HCT116 (cell line): Measurements from ENCODE around the gene ZBTB7C. TPM values are rescaled to one million over a fixed set of nuclear protein-coding genes. Genes with fewer than 3 reads are reported as not detected.

Experiments
- ATAC-seq: fragments of 200-7000 bp; cut with Tn5 transposase; 2 replicates; pipeline ENCODE4 v1.9.1; 2020; ENCODE audit warnings: mild to moderate bottlenecking, moderate library complexity
- BruUV-seq: library from RNA; stranded (reverse); fragments of 400-500 nt; replicated peaks from 2 replicates; lab custom pipeline; 2021; lab: Mats Ljungman, UMichigan
- CTCF ChIA-PET: fragments of 300-600 bp; sonication (Branson Sonifier 250); formaldehyde crosslinking; loops from one replicate; lab custom pipeline; 2021; ENCODE audit warnings: antibody characterized with exemption; lab: Charles Lee
- POLR2A ChIA-PET: fragments of 300-600, 350-600 bp; sonication (Branson Sonifier 250); formaldehyde crosslinking; loops from one replicate; lab custom pipeline; 2021; ENCODE audit warnings: antibody characterized with exemption; lab: Charles Lee
- RAD21 ChIA-PET, 2 experiments: fragments of 300-600 bp; sonication (Branson Sonifier 250); formaldehyde crosslinking; loops; one replicate each; lab custom pipeline; 2023; ENCODE audit warnings: low total read pairs in 2 of 2; ENCODE audit not compliant: uncharacterized antibody in 2 of 2, unreplicated experiment in 2 of 2, low non-redundant PET in 1 of 2; lab: Charles Lee
- DNase-seq: peaks from one replicate; pipeline ENCODE4 v3.0.0-alpha.2; 2010; ENCODE audit warnings: low read depth, low spot score
- H2AFZ ChIP-seq: fragments of 200-600 bp; shearing (Covaris generic), sonication (generic); 2 replicates; pipeline ENCODE4 v1.6.1; 2017; ENCODE audit warnings: low read depth, mixed run types, mixed read lengths, antibody characterized with exemption, low read length; ENCODE audit not compliant: poor library complexity, severe bottlenecking
- H3K27ac ChIP-seq: 2 replicates; pipeline ENCODE4 v1.5.1; 2012; ENCODE audit warnings: low read depth, low read length
- H3K27me3 ChIP-seq: fragments of 200-600 bp; sonication (generic); 2 replicates; pipeline ENCODE4 v1.6.1; 2016; ENCODE audit warnings: mixed run types, low read length, mixed read lengths; ENCODE audit not compliant: insufficient read depth
- H3K36me3 ChIP-seq, 2 experiments: fragments of 200-500 bp in 1 of 2; fragments of 200-600 bp in 1 of 2; sonication (Bioruptor generic) in 1 of 2; sonication (generic) in 1 of 2; 2 replicates each; pipeline versions ENCODE4 v1.5.1 to v1.6.1; 2014 to 2016; ENCODE audit warnings: low read length in 2 of 2, inconsistent platforms in 1 of 2, mixed read lengths in 1 of 2, mixed run types in 1 of 2; ENCODE audit not compliant: insufficient read depth in 2 of 2, control insufficient read depth in 1 of 2
- H3K4me1 ChIP-seq, 2 experiments: fragments of 200-600 bp in 1 of 2; sonication (generic) in 1 of 2; 2 replicates each; pipeline versions ENCODE4 v1.5.1 to v1.6.1; 2012 to 2017; ENCODE audit warnings: low read length in 2 of 2, inconsistent platforms in 1 of 2, mild to moderate bottlenecking in 1 of 2, mixed read lengths in 1 of 2, mixed run types in 1 of 2, moderate library complexity in 1 of 2; ENCODE audit not compliant: insufficient read depth in 2 of 2, control insufficient read depth in 1 of 2
- H3K4me2 ChIP-seq: fragments of 200-600 bp; sonication (generic); 2 replicates; pipeline ENCODE4 v1.6.1; 2017; ENCODE audit warnings: mixed run types, low read length, mixed read lengths
- H3K4me3 ChIP-seq, 2 experiments: fragments of 200-600 bp in 1 of 2; sonication (generic) in 1 of 2; replicated peaks in 1 of 2; 2 replicates each; pipeline ENCODE4 v1.5.1; 2011 to 2016; ENCODE audit warnings: low read length in 2 of 2, control low read depth in 1 of 2, low read depth in 1 of 2, mild to moderate bottlenecking in 1 of 2, mixed read lengths in 1 of 2, mixed run types in 1 of 2
- H3K79me2 ChIP-seq: fragments of 200-600 bp; sonication (generic); 2 replicates; pipeline ENCODE4 v1.6.1; 2017; ENCODE audit warnings: mild to moderate bottlenecking, mixed run types, low read length, moderate library complexity, mixed read lengths; ENCODE audit not compliant: insufficient read depth
- H3K9ac ChIP-seq: fragments of 200-600 bp; sonication (generic); 2 replicates; pipeline ENCODE4 v1.6.1; 2016; ENCODE audit warnings: low read length, mixed read lengths
- H3K9me2 ChIP-seq: fragments of 200-600 bp; sonication (generic), shearing (Covaris generic); 2 replicates; pipeline ENCODE4 v1.6.1; 2017; ENCODE audit warnings: mixed run types, mild to moderate bottlenecking, moderate library complexity; ENCODE audit not compliant: insufficient read depth
- H3K9me3 ChIP-seq, 2 experiments: fragments of 200-500 bp in 1 of 2; fragments of 200-600 bp in 1 of 2; sonication (Bioruptor generic) in 1 of 2; sonication (generic) in 1 of 2; 2 replicates each; pipeline ENCODE4 v1.6.1; 2014 to 2017; ENCODE audit warnings: low read length in 2 of 2, mixed read lengths in 2 of 2, inconsistent platforms in 1 of 2, low read depth in 1 of 2, mild to moderate bottlenecking in 1 of 2, mixed run types in 1 of 2, moderate library complexity in 1 of 2; ENCODE audit not compliant: control insufficient read depth in 1 of 2, insufficient read depth in 1 of 2
- H4K20me1 ChIP-seq: fragments of 200-600 bp; sonication (generic), shearing (Covaris generic); 2 replicates; pipeline ENCODE4 v1.6.1; 2017; ENCODE audit warnings: mixed run types, mild to moderate bottlenecking, moderate library complexity; ENCODE audit not compliant: insufficient read depth
- ATF3 ChIP-seq: IDR thresholded peaks from 2 replicates; pipeline ENCODE4 v1.6.1; 2012
- CBX3 ChIP-seq: IDR thresholded peaks from 2 replicates; pipeline ENCODE4 v1.6.1; 2012; ENCODE audit warnings: low read depth
- CEBPB ChIP-seq: IDR thresholded peaks from 2 replicates; pipeline ENCODE4 v1.6.1; 2012; ENCODE audit warnings: low read depth
- CTCF ChIP-seq, 3 experiments: fragments of 200-600 bp in 1 of 3; sonication (generic) in 1 of 3; IDR thresholded peaks in 2 of 3; conservative IDR thresholded peaks in 1 of 3; 2 replicates each; pipeline ENCODE4 v1.5.1; 2012 to 2017; ENCODE audit warnings: low read depth in 2 of 3, low read length in 2 of 3, antibody characterized with exemption in 1 of 3, borderline replicate concordance in 1 of 3, control low read depth in 1 of 3, mild to moderate bottlenecking in 1 of 3, mixed read lengths in 1 of 3, mixed run types in 1 of 3, moderate library complexity in 1 of 3; ENCODE audit not compliant: insufficient read depth in 1 of 3
- EGR1 ChIP-seq: IDR thresholded peaks from 2 replicates; pipeline ENCODE4 v1.6.1; 2012; ENCODE audit warnings: low read depth
- EZH2 ChIP-seq: fragments of 200-600 bp; sonication (generic); IDR thresholded peaks from 2 replicates; pipeline ENCODE4 v1.6.1; 2017; ENCODE audit warnings: antibody characterized with exemption, mixed run types
- EZH2phosphoT487 ChIP-seq: fragments of 200-600 bp; IDR thresholded peaks from 2 replicates; pipeline ENCODE4 v1.6.1; 2018; ENCODE audit warnings: antibody characterized with exemption, borderline replicate concordance
- FOSL1 ChIP-seq: IDR thresholded peaks from 2 replicates; pipeline ENCODE4 v1.6.1; 2012; ENCODE audit warnings: low read depth
- JUND ChIP-seq: IDR thresholded peaks from 2 replicates; pipeline ENCODE4 v1.6.1; 2012
- MAX ChIP-seq: IDR thresholded peaks from 2 replicates; pipeline ENCODE4 v1.6.1; 2012
- POLR2A ChIP-seq: IDR thresholded peaks from 2 replicates; pipeline ENCODE4 v1.7.0; 2011; ENCODE audit warnings: borderline replicate concordance; ENCODE audit not compliant: insufficient read depth, insufficient read length; ENCODE audit errors: extremely low read depth
- POLR2AphosphoS5 ChIP-seq: IDR thresholded peaks from 2 replicates; pipeline ENCODE4 v1.6.1; 2011; ENCODE audit warnings: mild to moderate bottlenecking, low read depth, low read length, moderate library complexity
- RAD21 ChIP-seq: IDR thresholded peaks from 2 replicates; pipeline ENCODE4 v1.6.1; 2012; ENCODE audit warnings: low read depth, mild to moderate bottlenecking
- SIN3A ChIP-seq: IDR thresholded peaks from 2 replicates; pipeline ENCODE4 v1.6.1; 2012; ENCODE audit warnings: low read depth
- SP1 ChIP-seq: IDR thresholded peaks from 2 replicates; pipeline ENCODE4 v1.6.1; 2012; ENCODE audit warnings: low read depth
- SRF ChIP-seq: IDR thresholded peaks from 2 replicates; pipeline ENCODE4 v1.6.1; 2012; ENCODE audit warnings: low read depth
- TCF7L2 ChIP-seq: IDR thresholded peaks from 2 replicates; pipeline ENCODE4 v1.7.0; 2011; ENCODE audit warnings: borderline replicate concordance, inconsistent platforms; ENCODE audit not compliant: insufficient read depth, insufficient read length; ENCODE audit errors: extremely low read depth
- YY1 ChIP-seq: IDR thresholded peaks from 2 replicates; pipeline ENCODE4 v1.6.1; 2011; ENCODE audit warnings: low read length, low read depth, moderate library complexity, mild to moderate bottlenecking; ENCODE audit not compliant: insufficient replicate concordance; ENCODE audit errors: extremely low read depth
- ZBTB33 ChIP-seq: IDR thresholded peaks from 2 replicates; pipeline ENCODE4 v1.6.1; 2011; ENCODE audit warnings: mild to moderate bottlenecking, low read length, moderate library complexity; ENCODE audit not compliant: insufficient replicate concordance; ENCODE audit errors: extremely low read depth
- intact Hi-C: fragments of 100-400 bp; cut with micrococcal nuclease; formaldehyde crosslinking; loops from 2 replicates; pipeline ENCODE4 v1.10.0; 2022
- total RNA-seq: library from RNA; stranded (reverse); gene quantifications from one replicate; pipeline ENCODE4 v1.2.1, GENCODE V29; 2021; ENCODE audit not compliant: unreplicated experiment

Gene ZBTB7C
- total RNA-seq, 1 experiment from 2014 or later: 0.37 TPM

GRCh38 chr18:48278081-48278480 is 131.1 kb downstream of the ZBTB7C start:
- intact Hi-C loops: no loop called here
- POLR2A ChIA-PET: no interaction called here
- Histone ChIP-seq H3K4me2 (no peak overlapping the region), H3K27me3 (no peaks in the 10 kb centered on the region), H3K36me3 (no peaks in the 10 kb centered on the region), H3K27ac (no peak overlapping the region), H3K9ac (no peak overlapping the region), H3K9me2 (no peaks in the 10 kb centered on the region), H3K4me3 (no peak overlapping the region), H3K4me1 (no peaks in the 10 kb centered on the region), H2AFZ (no peak overlapping the region), H3K79me2 (no peaks in the 10 kb centered on the region), H3K9me3 (no peaks in the 10 kb centered on the region), H4K20me1 (no peaks in the 10 kb centered on the region)
- BruUV-seq: no TSS peak
- RAD21 ChIA-PET: no interaction called here
- CTCF ChIA-PET: no interaction called here
- ATAC-seq (no peak), DNase-seq (no peak)
- TF ChIP-seq JUND (no peak), POLR2AphosphoS5 (no peak), ATF3 (no peak), EGR1 (no peak), SRF (no peak), ZBTB33 (no peak), YY1 (no peak), CTCF (IDR thresholded peaks at IDR 0.05 in 2 of 3, conservative IDR thresholded peaks at IDR 0.05 in 1 of 3; ENCODE audit: borderline replicate concordance in 1 of 3, insufficient read depth in 1 of 3, low read depth in 2 of 3, low read length in 2 of 3) (no peak), SIN3A (no peak), SP1 (no peak), CBX3 (no peak), CEBPB (no peak), POLR2A (no peak), EZH2phosphoT487 (no peak), EZH2 (no peak), TCF7L2 (no peak), RAD21 (no peak), MAX (no peak), FOSL1 (no peak)
